Activated T-cell treated with anti-CD3 and anti-CD28 coated beads, Interleukin-2, amount 50 U/mL, for 72 hours (primary cell): ENCODE data around the gene EXOC7. TPM values are rescaled to one million over a fixed set of nuclear protein-coding genes. Genes with fewer than 3 reads are reported as not detected.
"Not testable (repeated sequence)": the region's sequence is repeated elsewhere in the genome, so short reads cannot be mapped to it uniquely, and the experiment has no call there.

ENCODE experiments used
- ATAC-seq, 2 donors: fragments of 150-1000 bp; cut with Tn5 transposase; replicated peaks in 1 of 2; 2 replicates each; pipeline ENCODE4 v1.10.0; 2021; ENCODE audit warnings: moderate library complexity in 2 of 2, mild to moderate bottlenecking in 1 of 2
- DNase-seq, 2 donors: peaks; one replicate each; pipeline ENCODE4 v3.0.0; 2021 to 2022; ENCODE audit warnings: mixed read lengths in 1 of 2
- H3K27ac Mint-ChIP-seq: one replicate; pipeline ENCODE4 v1.8.0; 2022; ENCODE audit warnings: mild to moderate bottlenecking, moderate library complexity, mixed read lengths
- H3K27me3 Mint-ChIP-seq: one replicate; pipeline ENCODE4 v1.8.0; 2022; ENCODE audit warnings: low read depth, mixed read lengths
- H3K36me3 Mint-ChIP-seq, 2 donors: one replicate each; pipeline ENCODE4 v1.8.0; 2022; ENCODE audit warnings: mixed read lengths in 2 of 2, mild to moderate bottlenecking in 1 of 2; ENCODE audit not compliant: insufficient read depth in 2 of 2
- H3K4me1 Mint-ChIP-seq: one replicate; pipeline ENCODE4 v1.8.0; 2022; ENCODE audit warnings: low read depth, mixed read lengths
- H3K4me3 Mint-ChIP-seq, 2 donors: one replicate each; pipeline ENCODE4 v1.8.0; 2022; ENCODE audit warnings: mild to moderate bottlenecking in 2 of 2, mixed read lengths in 2 of 2, moderate library complexity in 2 of 2
- H3K9me3 Mint-ChIP-seq, 2 donors: one replicate each; pipeline ENCODE4 v1.8.0; 2022; ENCODE audit warnings: mixed read lengths in 2 of 2
- total RNA-seq, 2 donors: library from RNA; stranded (reverse); gene quantifications; one replicate each; pipeline ENCODE4 v1.2.3, GENCODE V29; 2022

The EXOC7 gene
- total RNA-seq, 2 donors from 2014 or later: 66.7 to 77.8 TPM

GRCh38 chr17:76076146-76076764, 27.3 kb downstream of the EXOC7 start:
- Mint-ChIP-seq H3K27me3 (peaks cover 56% of the 10 kb centered on the region), H3K4me1 (peaks cover 46% of the 10 kb centered on the region), H3K36me3 (peaks cover 12% of the 10 kb centered on the region in 2 donors), H3K27ac (no peak overlapping the region), H3K9me3 (no peaks in the 10 kb centered on the region), H3K4me3 (peak overlapping the region; percentile 78)
- ATAC-seq (no peak), DNase-seq (no peak)

- H3K27ac Mint-ChIP-seq: no peak overlapping the region
- H3K36me3 Mint-ChIP-seq: peaks cover 12% of the 10 kb centered on the region in 2 donors
- H3K4me3 Mint-ChIP-seq: peak overlapping the region; percentile 60 to 78
- H3K9me3 Mint-ChIP-seq: no peaks in the 10 kb centered on the region
- DNase-seq: no peak
- ATAC-seq: no peak
- peaks cover 51% of the 10 kb centered on the region for H3K4me1 Mint-ChIP-seq
- peaks cover 56% of the 10 kb centered on the region for H3K27me3 Mint-ChIP-seq
Measured at GRCh38 chr17:76075364-76076145, 28.0 kb downstream of the EXOC7 start.

GRCh38 chr17:76074390-76075363, 28.9 kb downstream of the EXOC7 start, which contains the start of gene GALR2:
TSS of gene GALR2 (plus strand) at chr17:76074781. CDS start at chr17:76074884, 103 bp downstream.
- H3K27ac Mint-ChIP-seq: no peak within 1 kb of the TSS
- peak within 1 kb of the TSS; percentile 60 to 78 for H3K4me3 Mint-ChIP-seq
- peaks cover 60% of the 10 kb centered on the region for H3K4me1 Mint-ChIP-seq
- peaks cover 56% of the 10 kb centered on the region for H3K27me3 Mint-ChIP-seq
- DNase-seq (no peak), ATAC-seq (no peak)
- no peaks in the 10 kb centered on the region for H3K9me3 Mint-ChIP-seq
- peaks cover 12 to 17% of the 10 kb centered on the region in 2 donors for H3K36me3 Mint-ChIP-seq

- ATAC-seq: peak; percentile 85 to 88
- Mint-ChIP-seq H3K4me3 (peak within 1 kb of the TSS; percentile 98), H3K36me3 (peaks cover 12 to 23% of the 10 kb centered on the region in 2 donors), H3K27ac (peak within 1 kb of the TSS; percentile 99), H3K27me3 (peaks cover 34% of the 10 kb centered on the region), H3K4me1 (peaks cover 43% of the 10 kb centered on the region), H3K9me3 (no peaks in the 10 kb centered on the region)
- DNase-seq: peak; percentile 90 to 91
Measured at GRCh38 chr17:76072148-76072858, 31.3 kb downstream of the EXOC7 start, which contains the start of gene SRP68. TSS of gene SRP68 (minus strand) at chr17:76072517. CDS start at chr17:76072491, 26 bp downstream.

DNA sequence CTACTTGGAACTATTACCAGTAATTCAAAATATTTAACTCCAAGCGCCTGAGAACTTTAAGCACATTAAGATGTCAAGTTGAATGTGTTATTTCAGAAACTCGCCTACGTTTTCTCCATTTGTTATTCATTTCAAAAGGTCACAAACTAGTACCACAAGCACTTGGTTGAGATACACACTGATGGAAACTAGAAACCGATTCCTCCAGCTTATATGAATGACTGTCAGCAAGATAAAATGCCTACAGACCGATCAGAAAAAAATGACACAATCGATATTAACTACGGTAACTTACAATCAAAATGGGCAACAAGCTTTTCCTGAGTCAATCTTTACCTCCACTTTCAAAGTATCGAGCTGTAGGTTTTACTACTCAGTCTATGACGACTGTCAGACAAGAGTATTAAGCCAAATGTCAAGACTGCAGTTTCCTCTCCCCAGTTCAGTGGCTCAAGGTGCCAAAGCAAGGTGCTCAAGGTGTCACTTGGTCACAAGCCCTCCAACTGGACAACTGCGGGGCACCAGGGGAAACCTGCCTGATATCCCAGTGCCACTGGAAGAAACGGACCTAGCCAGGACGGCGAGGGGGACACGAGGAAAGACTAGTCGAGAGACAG, 31.9 kb downstream of the EXOC7 start:
- H3K36me3 Mint-ChIP-seq: peaks cover 12 to 22% of the 10 kb centered on the region in 2 donors
- peak overlapping the region; percentile 99 for H3K27ac Mint-ChIP-seq
- H3K9me3 Mint-ChIP-seq: no peaks in the 10 kb centered on the region
- peak overlapping the region; percentile 98 for H3K4me3 Mint-ChIP-seq
- H3K4me1 Mint-ChIP-seq: peaks cover 36% of the 10 kb centered on the region
- H3K27me3 Mint-ChIP-seq: peaks cover 27% of the 10 kb centered on the region
- ATAC-seq (peak; percentile 69 to 71), DNase-seq (peak; percentile 36 to 37)

DNA sequence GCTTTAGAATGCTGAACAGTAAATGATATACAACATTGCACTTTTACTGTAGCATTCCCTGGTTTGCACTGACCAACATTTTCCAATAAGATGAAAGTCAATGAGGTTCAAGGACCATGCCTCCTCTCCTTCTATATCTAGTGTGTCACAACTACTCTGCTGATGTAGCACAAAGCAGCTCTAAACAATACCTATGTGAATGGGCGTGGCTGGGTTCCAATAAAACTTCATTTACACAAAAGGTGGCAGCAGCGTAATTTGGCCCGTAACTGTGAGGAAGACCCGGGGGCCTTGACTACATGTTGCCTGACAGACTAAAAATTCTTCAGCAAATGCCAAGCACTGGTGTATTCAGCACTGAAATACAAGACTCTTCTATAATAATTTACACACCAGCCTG, 37.8 kb downstream of the EXOC7 start:
- Mint-ChIP-seq H3K4me3 (no peak overlapping the region), H3K27ac (peak overlapping the region; percentile 2), H3K27me3 (no peaks in the 10 kb centered on the region), H3K4me1 (peaks cover 40% of the 10 kb centered on the region), H3K9me3 (no peaks in the 10 kb centered on the region), H3K36me3 (peaks cover 13 to 45% of the 10 kb centered on the region in 2 donors)
- ATAC-seq (no peak), DNase-seq (no peak)

- Mint-ChIP-seq H3K9me3 (no peaks in the 10 kb centered on the region), H3K36me3 (peaks cover 13 to 47% of the 10 kb centered on the region in 2 donors), H3K4me3 (peak overlapping the region; percentile 9 to 56), H3K27ac (peak overlapping the region; percentile 49), H3K27me3 (no peaks in the 10 kb centered on the region), H3K4me1 (peaks cover 28% of the 10 kb centered on the region)
- DNase-seq (peak; percentile 58), ATAC-seq (peak; percentile 78 to 86)
Measured at GRCh38 chr17:76063875-76064546, 39.6 kb downstream of the EXOC7 start.

- ATAC-seq, H3K4me3 Mint-ChIP-seq: not testable (repeated sequence)
- peaks cover 9 to 42% of the 10 kb centered on the region in 2 donors for H3K36me3 Mint-ChIP-seq
Measured at GRCh38 chr17:76058264-76058663, 45.3 kb downstream of the EXOC7 start.

DNA sequence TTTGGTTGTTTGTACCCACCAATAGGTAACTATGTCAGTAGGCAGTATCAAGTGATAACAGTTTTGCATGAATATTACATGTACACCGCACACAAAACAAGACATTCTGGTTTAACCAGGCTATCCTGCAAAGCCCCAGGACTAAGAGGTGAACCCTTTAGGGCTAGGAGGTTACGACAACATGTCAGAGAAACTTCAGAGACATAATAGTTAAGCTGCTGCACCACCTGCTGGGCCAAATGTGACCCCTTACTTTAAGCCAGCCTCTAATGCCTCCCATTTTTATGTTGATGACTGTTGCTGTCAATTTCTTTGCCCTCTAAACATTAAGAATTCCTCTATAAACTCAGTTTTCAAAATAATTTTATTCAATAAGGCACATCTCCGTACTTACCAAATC, 46.7 kb downstream of the EXOC7 start:
- Mint-ChIP-seq H3K27me3 (no peaks in the 10 kb centered on the region), H3K36me3 (peaks cover 8 to 40% of the 10 kb centered on the region in 2 donors), H3K4me1 (peaks cover 15% of the 10 kb centered on the region), H3K27ac (no peak overlapping the region), H3K9me3 (no peaks in the 10 kb centered on the region), H3K4me3 (no peak overlapping the region)
- no peak for DNase-seq
- ATAC-seq: no peak

More at GRCh38 chr17:76058264-76058663, 45.3 kb downstream of the EXOC7 start:
- DNase-seq, H3K27me3 Mint-ChIP-seq, H3K9me3 Mint-ChIP-seq, H3K27ac Mint-ChIP-seq: not testable (repeated sequence)
- H3K4me1 Mint-ChIP-seq: peaks cover 17% of the 10 kb centered on the region

DNA sequence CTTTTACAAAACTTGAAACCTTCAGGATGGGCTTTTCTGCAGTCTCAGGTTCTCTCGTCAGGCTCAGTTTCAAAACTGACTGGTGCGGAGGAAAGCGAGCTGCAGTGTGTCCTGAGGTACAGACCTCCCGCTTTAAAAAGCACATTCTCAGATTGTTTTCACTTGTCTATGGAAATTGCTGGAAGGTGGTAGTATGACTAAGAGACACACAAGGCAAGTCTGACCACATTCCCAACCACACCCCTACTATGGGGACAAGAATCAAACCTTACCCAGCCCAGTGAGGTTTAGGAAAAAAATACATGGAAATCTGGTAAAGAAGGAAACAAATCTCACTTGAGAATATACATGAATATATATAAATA, 49.5 kb downstream of the EXOC7 start:
- ATAC-seq: peak in 1 of 2 donors; percentile 28
- no peaks in the 10 kb centered on the region for H3K9me3 Mint-ChIP-seq
- H3K4me3 Mint-ChIP-seq: no peak overlapping the region
- no peaks in the 10 kb centered on the region for H3K27me3 Mint-ChIP-seq
- peaks cover 30% of the 10 kb centered on the region for H3K4me1 Mint-ChIP-seq
- H3K36me3 Mint-ChIP-seq: peaks cover 13 to 46% of the 10 kb centered on the region in 2 donors
- H3K27ac Mint-ChIP-seq: peak overlapping the region; percentile 61
- no peak for DNase-seq

DNA sequence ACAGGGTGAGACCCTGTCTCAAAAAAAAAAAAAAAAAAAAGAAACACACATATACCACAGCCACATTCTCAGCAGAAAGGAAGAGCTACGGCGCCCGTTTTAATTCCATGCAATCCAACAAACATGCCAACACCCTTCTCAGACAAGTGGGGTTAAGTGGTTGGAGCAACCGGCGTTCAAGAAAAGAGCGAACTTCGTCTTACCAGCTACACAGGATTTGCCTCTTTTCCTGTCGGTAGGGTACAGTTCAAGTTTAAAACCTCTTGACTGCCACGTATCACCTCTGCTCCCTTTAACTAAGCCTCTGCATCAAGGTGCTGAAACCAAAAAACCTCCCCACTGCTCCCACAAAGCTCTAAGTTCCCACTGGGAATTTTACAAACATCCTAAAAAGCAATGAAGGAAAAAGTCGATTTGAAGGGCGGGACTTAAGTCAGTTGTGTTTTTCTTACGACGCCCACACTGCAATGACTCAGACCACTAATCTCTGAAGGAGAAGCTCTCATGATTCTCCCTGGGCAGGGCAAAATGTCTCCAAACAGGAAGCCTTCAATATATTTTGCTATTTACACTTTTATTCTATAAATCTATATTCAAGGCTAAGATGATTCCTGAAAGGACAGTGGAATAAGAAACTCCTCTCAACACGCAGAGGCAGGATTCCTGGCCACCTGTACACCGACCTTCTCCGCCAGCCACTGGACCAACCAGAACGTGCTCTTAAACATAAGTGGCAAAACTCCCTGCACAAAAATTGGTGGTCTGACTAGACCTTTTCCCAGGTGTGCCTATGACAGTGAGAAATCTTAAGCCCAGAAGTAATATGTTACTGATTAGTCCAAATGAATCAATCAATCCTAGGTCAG, 50.1 kb downstream of the EXOC7 start:
- H3K27ac Mint-ChIP-seq: peak overlapping the region; percentile 74
- H3K4me1 Mint-ChIP-seq: peaks cover 30% of the 10 kb centered on the region
- H3K4me3 Mint-ChIP-seq: peak overlapping the region in 1 of 2 donors; percentile 5
- peaks cover 13 to 44% of the 10 kb centered on the region in 2 donors for H3K36me3 Mint-ChIP-seq
- DNase-seq (no peak), ATAC-seq (peak in 1 of 2 donors; percentile 41)
- H3K9me3 Mint-ChIP-seq: no peaks in the 10 kb centered on the region
- no peaks in the 10 kb centered on the region for H3K27me3 Mint-ChIP-seq
